Stimulated activated CD4-positive, alpha-beta T cell treated with anti-CD3 and anti-CD28 coated beads, TNF-alpha, amount 100 ng/mL, for 24 hours (primary cell): ENCODE results near the gene RBMXL3.
"Not testable (repeated sequence)": the region's sequence is repeated elsewhere in the genome, so short reads cannot be mapped to it uniquely, and the experiment has no call there.

Experiments used
- DNase-seq, 3 experiments: peaks; one replicate each; pipeline ENCODE4 v3.0.0-alpha.2; 2020; ENCODE audit warnings: low read depth in 3 of 3

RBMXL3 gene

DNA sequence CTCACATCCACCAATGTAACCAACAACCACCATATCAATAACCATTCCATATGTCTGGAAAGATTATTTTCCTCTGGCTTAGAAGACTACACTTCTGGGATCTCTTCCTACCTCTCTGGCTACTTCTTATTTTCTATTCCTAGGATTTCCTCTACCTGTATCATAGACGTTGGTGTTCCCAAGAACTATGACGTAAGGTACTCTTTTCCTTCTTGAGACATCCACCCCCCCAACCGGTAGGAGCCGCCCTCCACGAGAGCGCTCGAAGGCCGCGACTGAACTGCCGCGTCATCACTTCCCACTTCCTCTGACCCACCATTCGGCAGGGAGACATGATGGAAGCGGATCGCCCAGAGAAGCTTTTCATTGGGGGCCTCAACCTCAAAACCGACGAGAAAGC is at the start of gene RBMXL3:
TSS of gene RBMXL3 (plus strand) at position 301 of the 400 bp plus-strand sequence. CDS start at position 333, 32 bp downstream.
- no peak for DNase-seq

DNA sequence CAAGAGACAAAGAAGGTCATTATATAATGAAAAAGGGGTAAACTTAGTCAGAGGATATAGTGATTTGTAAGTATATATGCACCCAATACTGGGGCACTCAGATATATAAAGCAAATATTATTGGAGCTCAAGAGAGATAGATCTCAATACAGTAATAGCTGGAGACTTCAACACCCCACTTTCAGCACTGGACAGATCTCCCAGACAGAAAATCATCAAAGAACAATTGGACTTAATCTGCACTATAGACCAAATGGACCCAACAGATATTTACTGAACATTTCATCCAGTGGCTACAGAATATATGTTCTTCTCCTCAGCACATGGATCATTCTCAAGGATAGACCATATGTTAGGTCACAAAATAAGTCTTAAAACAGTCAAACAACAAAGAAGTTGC is 47.2 kb upstream of the RBMXL3 start:
- DNase-seq, result no peak

DNA sequence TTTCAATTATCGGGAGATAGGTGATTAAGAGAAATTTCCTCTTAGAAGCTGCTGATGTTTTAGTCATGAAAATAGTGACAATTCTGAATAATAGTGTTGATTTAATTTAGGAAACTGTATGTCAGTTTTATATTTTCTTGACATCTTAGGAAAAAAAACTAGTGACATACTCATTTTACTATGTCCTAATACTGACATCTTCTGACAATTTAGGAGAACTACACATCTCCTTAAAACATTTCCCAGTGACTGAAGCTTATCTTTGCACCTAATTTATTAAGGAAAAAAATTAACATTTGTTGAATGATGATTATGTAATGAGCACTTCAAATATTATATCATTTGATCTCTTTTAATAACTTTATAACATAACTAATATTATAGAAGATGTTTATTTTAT is 42.0 kb upstream of the RBMXL3 start:
- no peak for DNase-seq

DNA sequence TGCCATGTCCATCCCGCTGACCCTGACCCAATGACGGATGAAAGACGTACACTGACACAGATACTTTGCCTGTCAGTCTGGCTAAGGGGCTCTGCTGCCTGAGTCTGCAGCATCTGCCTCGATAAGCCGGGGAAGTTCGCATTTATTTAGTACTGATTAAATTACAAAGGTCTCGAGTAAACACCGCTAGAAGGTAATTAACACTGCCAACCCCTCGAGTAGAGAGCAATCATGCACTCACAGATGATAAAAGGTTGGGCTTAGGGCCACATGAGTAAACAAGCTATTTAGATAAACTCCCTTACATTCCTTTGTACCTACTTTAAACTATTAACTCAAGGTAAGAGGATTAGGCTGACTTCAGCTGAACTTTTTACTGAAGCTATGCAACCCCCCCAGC is 16.0 kb upstream of the RBMXL3 start:
- DNase-seq, result no peak

DNA sequence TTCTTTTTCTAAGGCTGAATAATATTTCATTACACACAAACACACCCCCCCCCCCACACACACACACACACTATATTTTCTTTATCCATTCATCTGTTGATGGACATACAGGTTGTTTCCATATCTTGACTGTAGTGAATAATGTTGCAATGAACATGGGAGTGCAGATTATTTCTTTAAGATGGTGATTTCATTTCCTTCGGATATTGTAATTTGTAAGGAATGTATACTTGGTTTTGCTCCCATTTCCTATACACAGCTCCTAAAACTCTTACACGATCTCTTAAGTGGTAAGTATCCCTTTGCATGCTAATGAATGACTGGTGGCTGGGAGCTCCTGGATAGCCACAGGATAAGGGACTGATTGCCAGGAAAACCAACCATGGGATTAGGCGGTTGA is 14.7 kb upstream of the RBMXL3 start:
- DNase-seq, result no peak

DNA sequence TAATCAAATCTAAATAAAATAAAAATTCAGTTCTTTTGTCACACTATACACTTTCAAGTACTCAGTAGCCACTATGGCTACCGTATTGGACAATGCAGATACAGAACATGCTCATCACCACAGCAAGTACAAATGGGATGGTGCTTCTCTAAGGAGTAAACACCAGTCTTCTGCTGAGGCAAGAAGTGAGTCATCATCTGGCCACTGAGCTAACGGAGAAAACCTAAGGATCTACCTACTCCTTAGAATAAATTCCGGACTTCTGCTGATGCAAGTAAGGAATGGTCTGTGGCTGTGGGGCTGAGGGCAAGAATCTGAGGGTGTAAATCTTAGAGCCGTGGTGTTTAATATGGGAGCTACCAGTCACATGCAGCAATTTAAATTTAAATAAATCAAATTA is 11.3 kb upstream of the RBMXL3 start:
- no peak for DNase-seq

DNA sequence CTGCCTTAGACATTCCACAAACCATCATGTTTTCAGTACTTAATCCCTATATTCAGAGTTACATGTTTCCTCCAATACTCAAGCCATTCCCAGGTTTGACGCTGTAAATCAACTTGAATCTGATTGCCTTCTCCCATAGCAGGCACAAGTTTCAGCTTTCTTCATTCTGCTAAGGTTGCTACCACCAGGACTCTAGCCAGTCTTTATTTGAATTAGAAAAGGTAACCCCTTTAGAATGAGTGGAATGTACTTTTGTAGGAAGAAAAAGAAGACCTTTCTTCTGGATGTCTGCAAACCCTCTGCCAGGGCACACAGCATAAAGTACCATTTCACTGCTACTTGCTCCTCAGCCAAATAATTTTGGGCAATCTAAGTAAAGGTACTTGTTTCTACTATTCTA is 10.7 kb upstream of the RBMXL3 start:
- no peak for DNase-seq

DNA sequence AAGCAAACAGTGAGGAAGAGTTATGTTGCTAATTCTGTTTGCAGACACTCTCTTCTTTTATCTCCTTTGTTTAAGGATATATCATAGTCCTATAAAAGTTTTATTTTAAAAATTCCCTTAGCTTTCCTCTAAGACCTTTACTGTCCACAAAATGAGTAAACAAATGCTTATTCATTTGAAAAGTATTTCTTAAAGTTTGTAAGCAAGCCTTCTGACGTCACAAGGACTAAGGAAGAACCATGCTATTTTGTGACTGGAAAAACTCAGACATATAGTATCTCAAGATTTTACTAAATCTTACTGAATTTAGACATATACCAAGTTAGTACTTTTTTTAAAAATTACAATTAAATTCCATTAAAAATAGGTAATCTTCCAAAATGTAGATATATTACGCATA is 5.2 kb upstream of the RBMXL3 start:
- DNase-seq, result no peak

DNA sequence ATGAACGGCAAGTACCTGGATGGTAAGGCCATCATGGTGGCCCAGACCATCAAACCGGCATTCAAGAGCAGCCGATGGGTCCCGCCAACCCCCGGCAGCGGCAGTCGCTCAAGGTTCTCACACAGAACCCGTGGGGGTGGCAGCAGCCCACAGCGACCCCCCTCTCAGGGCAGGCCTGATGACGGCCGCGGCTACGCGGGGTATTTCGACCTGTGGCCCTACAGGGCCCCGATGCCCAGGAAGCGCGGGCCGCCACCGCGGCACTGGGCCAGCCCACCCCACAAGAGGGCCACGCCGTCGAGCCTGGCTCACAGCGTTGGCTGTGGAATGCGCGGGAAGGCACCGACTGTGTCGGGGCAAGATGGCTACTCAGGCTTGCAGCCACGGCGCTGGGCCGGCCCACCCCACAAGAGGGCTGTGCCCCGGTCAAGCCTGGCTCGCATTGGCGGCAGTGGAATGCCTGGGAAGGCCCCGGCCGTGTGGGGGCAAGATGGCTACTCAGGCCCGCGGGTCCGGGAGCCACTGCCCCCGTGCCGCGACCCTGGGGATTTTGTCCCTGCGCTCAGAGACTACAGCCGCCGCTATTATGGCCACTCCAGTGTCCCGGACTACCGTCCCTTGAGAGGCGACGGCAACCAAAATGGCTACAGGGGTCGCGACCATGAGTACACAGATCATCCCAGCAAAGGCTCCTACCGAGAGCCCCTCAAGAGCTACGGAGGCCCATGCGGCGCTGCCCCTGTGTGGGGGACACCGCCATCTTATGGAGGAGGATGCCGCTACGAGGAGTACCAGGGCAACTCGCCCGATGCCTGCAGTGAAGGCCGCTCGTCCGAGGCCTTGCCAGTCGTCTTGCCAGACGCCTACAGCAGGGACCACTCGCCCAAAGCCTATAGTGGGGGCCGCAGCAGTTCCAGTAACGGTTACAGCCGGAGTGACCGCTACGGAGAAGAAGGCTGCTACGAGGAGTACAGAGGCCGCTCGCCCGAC is 731 bp downstream of the RBMXL3 start:
- DNase-seq, result no peak

DNA sequence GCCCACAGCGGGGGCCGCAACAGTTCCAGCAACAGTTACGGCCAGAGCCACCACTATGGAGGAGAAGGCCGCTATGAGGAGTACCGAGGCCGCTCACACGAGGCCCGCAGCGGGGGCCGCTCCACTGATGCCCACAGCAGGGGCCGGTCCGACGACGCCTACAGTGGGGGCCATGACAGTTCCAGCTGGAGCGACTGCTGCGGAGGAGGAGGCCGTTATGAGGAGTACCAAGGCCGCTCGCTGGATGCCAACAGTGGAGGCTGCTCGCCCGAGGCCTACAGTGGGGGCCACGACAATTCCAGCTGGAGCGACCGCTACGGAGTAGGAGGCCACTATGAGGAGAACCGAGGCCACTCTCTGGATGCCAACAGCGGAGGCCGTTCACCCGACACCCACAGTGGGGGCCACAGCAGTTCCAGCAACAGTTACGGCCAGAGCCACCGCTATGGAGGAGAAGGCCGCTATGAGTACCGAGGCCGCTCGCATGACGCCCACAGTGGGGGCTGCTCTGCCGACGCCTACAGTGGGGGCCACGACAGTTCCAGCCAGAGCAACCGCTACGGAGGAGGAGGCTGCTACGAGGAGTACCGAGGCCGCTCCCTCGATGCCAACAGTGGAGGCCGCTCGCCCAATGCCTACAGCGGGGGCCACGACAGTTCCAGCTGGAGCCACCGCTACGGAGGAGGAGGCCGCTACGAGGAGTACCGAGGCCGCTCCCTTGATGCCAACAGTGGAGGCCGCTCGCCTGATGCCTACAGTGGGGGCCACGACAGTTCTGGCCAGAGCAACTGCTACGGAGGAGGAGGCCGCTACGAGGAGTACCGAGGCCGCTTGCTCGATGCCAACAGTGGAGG is 1.7 kb downstream of the RBMXL3 start:
- no peak for DNase-seq

DNA sequence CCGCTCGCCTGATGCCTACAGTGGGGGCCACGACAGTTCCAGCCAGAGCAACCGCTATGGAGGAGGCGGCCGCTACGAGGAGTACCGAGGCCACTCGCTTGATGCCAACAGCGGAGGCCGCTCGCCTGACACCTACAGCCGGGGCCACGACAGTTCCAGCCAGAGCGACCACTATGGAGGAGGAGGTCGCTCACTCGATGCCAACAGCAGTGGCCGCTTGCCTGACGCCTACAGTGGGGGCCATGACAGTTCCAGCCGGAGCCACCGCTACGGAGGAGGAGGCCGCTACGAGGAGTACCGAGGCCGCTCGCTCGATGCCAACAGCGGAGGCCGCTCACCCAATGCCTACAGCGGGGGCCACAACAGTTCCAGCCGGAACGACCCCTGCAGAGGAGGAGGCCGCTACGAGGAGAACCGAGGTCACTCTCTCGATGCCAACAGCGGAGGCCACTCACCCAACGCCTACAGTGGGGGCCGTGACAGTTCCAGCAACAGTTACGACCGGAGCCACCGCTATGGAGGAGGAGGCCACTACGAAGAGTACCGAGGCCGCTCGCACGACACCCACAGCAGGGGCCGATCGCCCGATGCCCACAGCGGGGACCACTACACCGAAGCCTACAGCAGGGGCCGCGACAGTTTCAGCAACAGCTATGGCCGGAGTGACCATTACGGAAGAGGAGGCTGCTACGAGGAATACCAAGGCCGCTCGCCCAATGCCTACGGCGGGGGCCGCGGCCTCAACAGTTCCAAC is 2.5 kb downstream of the RBMXL3 start:
- DNase-seq, result no peak

DNA sequence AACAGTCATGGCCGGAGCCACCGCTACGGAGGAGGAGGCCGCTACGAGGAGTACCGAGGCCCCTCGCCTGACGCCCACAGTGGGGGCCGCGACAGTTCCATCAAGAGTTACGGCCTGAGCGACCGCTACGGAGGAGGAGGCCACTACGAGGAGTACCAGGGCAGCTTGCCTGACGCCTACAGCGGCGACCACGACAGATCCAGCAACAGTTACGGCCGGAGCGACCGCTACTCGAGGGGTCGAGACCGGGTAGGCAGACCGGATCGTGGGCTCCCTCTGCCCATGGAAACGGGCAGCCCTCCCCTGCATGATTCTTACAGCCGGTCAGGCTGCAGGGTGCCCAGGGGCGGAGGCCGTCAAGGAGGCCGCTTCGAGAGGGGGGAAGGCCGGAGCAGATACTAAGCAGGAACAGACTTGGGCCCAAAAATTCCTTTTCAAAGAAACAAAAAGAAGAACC is 3.1 kb downstream of the RBMXL3 start:
- DNase-seq, result no peak

DNA sequence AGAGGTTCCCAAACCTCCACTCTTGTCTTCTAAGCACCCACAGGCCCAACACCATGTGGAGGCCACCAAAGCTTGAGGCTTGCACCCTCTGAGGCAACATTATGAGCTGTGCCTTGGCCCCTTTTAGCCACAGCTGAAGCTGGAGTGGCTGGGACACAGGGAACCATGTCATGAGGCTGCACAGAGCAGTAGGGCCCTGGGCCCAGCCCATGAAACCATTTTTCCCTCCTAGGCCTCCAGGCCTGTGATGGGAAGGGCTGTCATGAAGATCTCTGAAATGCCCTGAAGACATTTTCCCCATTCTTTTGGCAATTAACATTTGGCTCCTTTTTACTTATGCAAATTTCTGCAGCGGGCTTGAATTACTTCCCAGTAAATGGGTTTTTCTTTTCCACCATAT is 14.8 kb downstream of the RBMXL3 start:
- no peak for DNase-seq

DNA sequence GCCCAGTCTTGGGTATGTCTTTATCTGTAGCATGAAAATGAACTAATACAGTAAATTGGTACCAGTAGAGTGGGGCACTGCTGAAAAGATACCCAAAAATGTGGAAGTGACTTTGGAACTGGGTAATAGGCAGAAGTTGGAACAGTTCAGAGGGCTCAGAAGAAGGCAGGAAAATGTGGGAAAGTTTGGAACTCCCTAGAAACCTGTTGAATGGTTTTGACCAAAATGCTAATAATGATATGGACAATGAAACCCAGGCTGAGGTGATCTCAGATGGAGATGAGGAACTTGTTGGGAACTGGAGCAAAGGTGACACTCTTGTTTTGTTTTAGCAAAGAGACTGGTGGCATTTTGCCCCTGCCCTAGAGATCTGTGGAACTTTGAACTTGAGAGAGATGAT is 20.3 kb downstream of the RBMXL3 start:
- not testable (repeated sequence) for DNase-seq

DNA sequence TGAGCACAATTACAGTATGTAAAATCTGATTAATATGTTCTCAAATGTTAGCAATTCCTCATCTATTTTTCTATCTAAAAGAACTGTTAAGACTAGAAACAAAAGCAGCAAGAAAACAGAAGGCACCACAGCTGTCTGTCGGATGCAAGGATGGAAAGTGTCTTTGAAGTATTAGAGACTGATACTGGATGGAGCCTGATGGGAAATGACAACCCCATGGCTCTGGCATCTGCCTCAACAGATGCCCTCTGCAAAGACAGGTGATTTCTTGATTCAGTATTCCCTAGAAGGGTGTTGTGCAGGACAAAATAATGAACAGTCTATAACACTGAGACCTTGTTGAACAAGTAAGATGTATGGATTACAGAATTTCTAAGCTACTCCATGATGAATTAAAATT is 24.9 kb downstream of the RBMXL3 start:
- DNase-seq, result no peak

DNA sequence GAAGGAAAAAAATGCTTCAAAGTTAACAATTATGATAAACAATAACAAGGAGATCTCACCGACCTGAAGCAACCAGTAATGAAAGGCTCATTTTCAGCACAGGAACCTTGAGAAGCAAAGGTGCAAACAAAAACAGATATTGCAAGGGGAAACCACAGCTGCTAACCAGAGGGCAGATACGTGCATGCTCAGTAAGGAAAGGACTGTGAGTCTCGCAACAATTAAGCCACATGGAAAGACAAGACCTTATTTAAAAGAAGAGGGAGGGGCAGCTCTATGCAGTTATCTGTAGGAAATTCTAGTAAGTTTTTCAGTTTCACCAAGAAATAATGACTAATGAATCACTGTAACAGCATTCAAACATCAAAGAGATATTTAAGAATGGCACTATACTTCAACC is 25.4 kb downstream of the RBMXL3 start:
- no peak for DNase-seq

DNA sequence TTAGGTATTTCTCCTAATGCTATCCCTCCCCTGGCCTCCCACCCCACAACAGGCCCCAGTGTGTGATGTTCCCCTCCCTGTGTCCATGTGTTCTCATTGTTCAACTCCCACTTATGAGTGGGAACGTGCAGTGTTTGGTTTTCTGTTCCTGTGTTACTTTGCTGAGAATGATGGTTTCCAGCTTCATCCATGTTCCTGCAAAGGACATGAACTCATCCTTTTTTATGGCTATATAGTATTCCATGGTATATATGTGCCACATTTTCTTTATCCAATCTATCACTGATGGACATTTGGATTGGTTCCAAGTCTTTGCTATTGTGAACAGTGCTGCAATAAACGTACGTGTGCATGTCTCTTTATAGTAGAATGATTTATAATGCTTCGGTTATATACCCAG is 28.1 kb downstream of the RBMXL3 start:
- not testable (repeated sequence) for DNase-seq

DNA sequence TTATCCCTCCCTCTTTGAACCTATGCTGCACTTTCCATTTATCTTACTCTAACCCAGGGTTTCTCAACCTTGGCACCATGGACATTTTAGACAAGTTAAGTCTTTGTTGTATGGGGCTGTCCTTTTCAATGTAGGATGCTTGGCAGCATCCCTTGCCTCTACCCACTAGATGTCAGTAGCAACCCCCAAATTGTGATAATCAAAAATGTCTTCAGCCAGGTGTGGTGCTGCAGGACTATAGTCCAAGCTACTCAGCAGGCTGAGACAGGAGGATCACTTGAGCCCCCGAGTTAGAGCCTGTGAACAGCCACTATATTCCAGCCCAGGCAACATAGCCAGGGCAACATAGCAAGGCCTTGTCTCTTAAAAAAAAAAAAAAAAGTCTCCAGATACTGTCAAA is 37.7 kb downstream of the RBMXL3 start:
- no peak for DNase-seq

DNA sequence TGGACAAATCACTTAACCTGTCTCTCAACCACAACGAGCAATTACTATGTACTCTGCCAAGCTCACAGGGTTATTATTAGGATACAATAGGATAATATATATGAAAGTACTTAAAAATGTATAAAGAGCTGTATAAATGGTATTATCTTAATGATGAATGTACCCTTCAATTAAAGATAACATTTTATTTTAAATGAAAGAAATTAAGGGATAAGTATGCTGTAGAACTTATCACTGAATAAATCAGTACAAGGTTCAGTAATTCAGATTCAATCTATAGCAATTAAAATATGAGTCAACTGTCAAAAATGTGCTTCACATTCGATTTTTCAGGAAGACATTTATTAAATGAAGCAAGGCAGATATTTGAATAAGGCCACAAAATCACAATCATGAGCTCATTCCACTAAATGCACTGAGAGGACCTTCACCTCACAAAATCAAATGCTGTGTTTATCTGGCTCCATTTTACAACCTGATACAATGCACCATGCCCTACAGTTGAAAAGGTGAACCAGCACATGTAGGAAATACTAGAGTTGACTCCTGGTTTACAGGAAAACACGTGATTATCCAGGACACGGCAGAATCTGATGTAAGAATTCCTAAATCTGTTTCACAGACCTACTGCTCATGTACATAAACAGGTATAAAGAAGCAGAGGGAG is 40.3 kb downstream of the RBMXL3 start:
- no peak for DNase-seq

DNA sequence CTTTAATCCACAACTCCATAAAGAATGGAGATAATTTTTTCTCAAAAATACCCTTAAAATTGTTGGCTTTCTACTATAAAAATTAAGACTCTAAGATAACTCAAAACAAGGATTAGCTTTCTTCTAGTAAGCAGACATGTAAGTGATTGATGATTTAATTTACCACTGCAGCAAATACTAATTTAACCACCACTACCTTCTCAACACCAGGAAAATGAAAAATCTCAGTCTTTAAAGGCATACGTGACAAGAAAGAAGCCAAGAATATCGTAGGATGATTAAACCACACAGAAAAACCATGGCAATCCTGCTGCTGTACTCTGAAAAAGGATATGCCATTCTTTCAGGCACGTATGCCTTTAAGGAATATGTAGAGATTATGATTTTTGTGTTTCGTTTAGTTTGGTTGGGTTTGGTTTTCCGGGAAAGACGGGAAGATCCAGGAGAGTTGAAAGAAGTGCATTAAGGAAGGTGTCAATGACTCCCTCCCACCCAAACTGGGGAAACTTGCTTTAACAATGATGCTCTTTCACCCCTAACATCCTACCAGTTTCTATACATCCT is 43.8 kb downstream of the RBMXL3 start:
- no peak for DNase-seq
